ENCODE measurements around the gene NEURL1. TPM values are rescaled to one million over a fixed set of nuclear protein-coding genes. Genes with fewer than 3 reads are reported as not detected.

NEURL1 gene
- total RNA-seq, 2 donors from 2014 or later = 2.5 to 3.5 TPM

- H3K4me1 Mint-ChIP-seq (ENCODE audit: low read depth) = no peaks in the 10 kb centered on the region
- DNase-seq (no peak), ATAC-seq (replicated peaks in 1 of 2) (no peak)
- H3K27me3 Mint-ChIP-seq (ENCODE audit: low read depth) = peaks cover 2% of the 10 kb centered on the region
- H3K9me3 Mint-ChIP-seq = no peaks in the 10 kb centered on the region
- H3K27ac Mint-ChIP-seq = no peak overlapping the region
- H3K4me3 Mint-ChIP-seq = no peak overlapping the region
- no peaks in the 10 kb centered on the region for H3K36me3 Mint-ChIP-seq (ENCODE audit: insufficient read depth in 2 of 2)
These were observed 70.0 kb downstream of the NEURL1 start for GRCh38 chr10:103563231-103564115.

DNA sequence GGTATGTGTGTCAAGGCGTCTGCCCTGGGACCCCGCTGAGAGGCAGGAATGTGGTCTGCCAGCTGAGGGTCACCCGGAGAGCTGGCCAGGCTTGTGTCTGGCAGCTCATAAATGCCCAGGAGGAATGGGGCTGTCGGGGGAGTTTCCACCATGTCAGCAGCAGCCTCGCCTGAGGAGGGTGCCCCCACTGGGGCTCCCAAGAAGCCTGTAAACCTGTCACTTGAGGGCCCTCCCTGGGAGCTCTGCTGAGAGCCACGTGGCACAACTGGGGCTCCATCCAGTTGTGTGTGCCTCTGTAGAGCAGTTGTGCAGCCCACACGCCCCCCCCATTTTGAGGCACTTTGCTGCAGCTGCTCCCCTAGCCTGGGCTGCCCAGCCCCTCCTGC, 70.6 kb downstream of the NEURL1 start:
- DNase-seq (no peak), ATAC-seq (replicated peaks in 1 of 2) (no peak)
- Mint-ChIP-seq H3K9me3 (no peaks in the 10 kb centered on the region), H3K36me3 (ENCODE audit: insufficient read depth in 2 of 2) (no peaks in the 10 kb centered on the region), H3K27me3 (ENCODE audit: low read depth) (no peaks in the 10 kb centered on the region), H3K4me3 (no peak overlapping the region), H3K4me1 (ENCODE audit: low read depth) (no peaks in the 10 kb centered on the region), H3K27ac (no peak overlapping the region)

GRCh38 chr10:103564776-103565520, 71.4 kb downstream of the NEURL1 start:
- Mint-ChIP-seq H3K9me3 (no peaks in the 10 kb centered on the region), H3K27ac (no peak overlapping the region), H3K4me3 (no peak overlapping the region), H3K27me3 (ENCODE audit: low read depth) (no peaks in the 10 kb centered on the region), H3K4me1 (ENCODE audit: low read depth) (no peaks in the 10 kb centered on the region), H3K36me3 (ENCODE audit: insufficient read depth in 2 of 2) (no peaks in the 10 kb centered on the region)
- peak; percentile 60 to 69 for DNase-seq
- ATAC-seq (replicated peaks in 1 of 2) = peak; percentile 63 to 69

DNA sequence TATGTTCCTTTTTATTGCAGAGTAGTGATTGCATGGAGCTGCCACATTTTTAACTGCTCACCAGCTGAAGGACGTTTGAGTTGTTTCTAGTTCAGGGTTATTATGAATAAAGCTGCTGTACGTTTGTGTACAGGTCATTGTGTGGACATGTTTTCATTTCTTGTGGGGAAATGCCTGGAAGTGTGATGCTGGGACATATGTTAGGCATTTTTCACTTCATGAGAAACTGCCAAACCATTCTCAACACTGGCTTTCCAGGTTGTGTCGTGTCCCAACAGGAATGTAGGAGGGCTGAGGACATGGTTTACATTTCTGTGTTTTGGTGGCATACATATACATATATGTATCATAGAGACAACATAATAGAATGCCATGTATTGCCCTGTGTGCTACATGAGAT, 73.0 kb downstream of the NEURL1 start:
- no peak for DNase-seq
- no peak for ATAC-seq (replicated peaks in 1 of 2)
- no peaks in the 10 kb centered on the region for H3K36me3 Mint-ChIP-seq (ENCODE audit: insufficient read depth in 2 of 2)
- H3K27ac Mint-ChIP-seq = no peak overlapping the region
- H3K4me3 Mint-ChIP-seq = no peak overlapping the region
- H3K4me1 Mint-ChIP-seq (ENCODE audit: low read depth) = no peaks in the 10 kb centered on the region
- H3K9me3 Mint-ChIP-seq = no peaks in the 10 kb centered on the region
- H3K27me3 Mint-ChIP-seq (ENCODE audit: low read depth) = no peaks in the 10 kb centered on the region

DNA sequence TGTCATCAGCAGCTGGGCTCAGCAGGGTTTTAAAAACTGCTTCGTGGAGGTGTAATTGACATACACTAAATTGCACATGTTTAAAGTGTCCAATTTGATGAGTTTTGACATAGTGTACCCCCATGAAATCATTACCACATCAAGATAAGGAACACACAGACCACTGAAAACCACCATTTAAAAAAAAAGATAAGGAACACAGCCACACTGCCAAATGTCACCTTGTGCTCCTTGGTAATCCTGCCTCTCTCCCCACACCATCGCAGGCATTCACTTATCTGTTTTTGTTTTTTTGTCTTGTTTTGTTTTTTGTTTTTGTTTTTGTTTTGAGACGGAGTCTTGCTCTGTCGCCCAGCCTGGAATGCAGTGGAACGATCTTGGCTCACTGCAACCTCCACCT, 75.0 kb downstream of the NEURL1 start:
- Mint-ChIP-seq H3K27ac (no peak overlapping the region), H3K27me3 (ENCODE audit: low read depth) (no peaks in the 10 kb centered on the region), H3K36me3 (ENCODE audit: insufficient read depth in 2 of 2) (no peaks in the 10 kb centered on the region), H3K4me3 (no peak overlapping the region), H3K4me1 (ENCODE audit: low read depth) (no peaks in the 10 kb centered on the region), H3K9me3 (no peaks in the 10 kb centered on the region)
- ATAC-seq (replicated peaks in 1 of 2) (no peak), DNase-seq (no peak)

DNA sequence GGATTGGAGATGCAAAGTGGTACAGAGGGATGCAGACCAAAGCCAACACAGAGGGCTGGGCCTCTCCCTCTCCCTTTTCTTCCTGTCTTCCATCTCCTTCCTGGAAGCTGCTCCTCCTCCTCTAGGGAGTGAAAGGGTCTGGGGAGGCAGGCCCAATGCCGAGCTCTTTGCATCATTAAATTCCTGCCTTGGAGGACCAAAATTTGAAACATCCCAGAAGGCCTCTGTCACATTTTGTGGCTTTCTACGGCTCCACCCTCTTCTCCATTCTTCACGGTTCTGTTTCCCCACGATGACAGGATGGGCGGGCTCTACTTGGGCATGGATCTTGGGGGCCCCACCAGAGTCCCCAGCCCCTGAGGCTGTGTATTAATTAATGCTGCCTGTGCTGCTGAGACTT, 76.4 kb downstream of the NEURL1 start:
- no peak overlapping the region for H3K4me3 Mint-ChIP-seq
- no peak overlapping the region for H3K27ac Mint-ChIP-seq
- ATAC-seq (replicated peaks in 1 of 2) (no peak), DNase-seq (no peak)
- H3K36me3 Mint-ChIP-seq (ENCODE audit: insufficient read depth in 2 of 2) = no peaks in the 10 kb centered on the region
- H3K9me3 Mint-ChIP-seq = no peaks in the 10 kb centered on the region
- H3K4me1 Mint-ChIP-seq (ENCODE audit: low read depth) = no peaks in the 10 kb centered on the region
- H3K27me3 Mint-ChIP-seq (ENCODE audit: low read depth) = no peaks in the 10 kb centered on the region

- no peak for ATAC-seq (replicated peaks in 1 of 2)
- H3K27ac Mint-ChIP-seq = no peak overlapping the region
These were observed 77.5 kb downstream of the NEURL1 start for GRCh38 chr10:103570844-103571655.

GRCh38 chr10:103571656-103571975, 78.1 kb downstream of the NEURL1 start:
- no peaks in the 10 kb centered on the region for H3K4me1 Mint-ChIP-seq (ENCODE audit: low read depth)
- no peaks in the 10 kb centered on the region for H3K9me3 Mint-ChIP-seq
- no peaks in the 10 kb centered on the region for H3K27me3 Mint-ChIP-seq (ENCODE audit: low read depth)
- ATAC-seq (replicated peaks in 1 of 2) (no peak), DNase-seq (no peak)
- no peak overlapping the region for H3K4me3 Mint-ChIP-seq
- H3K36me3 Mint-ChIP-seq (ENCODE audit: insufficient read depth in 2 of 2) = no peaks in the 10 kb centered on the region
- H3K27ac Mint-ChIP-seq = no peak overlapping the region

More at GRCh38 chr10:103570844-103571655, 77.5 kb downstream of the NEURL1 start:
- DNase-seq = no peak
- Mint-ChIP-seq H3K36me3 (ENCODE audit: insufficient read depth in 2 of 2) (no peaks in the 10 kb centered on the region), H3K27me3 (ENCODE audit: low read depth) (no peaks in the 10 kb centered on the region), H3K4me1 (ENCODE audit: low read depth) (no peaks in the 10 kb centered on the region), H3K9me3 (no peaks in the 10 kb centered on the region), H3K4me3 (no peak overlapping the region)

DNA sequence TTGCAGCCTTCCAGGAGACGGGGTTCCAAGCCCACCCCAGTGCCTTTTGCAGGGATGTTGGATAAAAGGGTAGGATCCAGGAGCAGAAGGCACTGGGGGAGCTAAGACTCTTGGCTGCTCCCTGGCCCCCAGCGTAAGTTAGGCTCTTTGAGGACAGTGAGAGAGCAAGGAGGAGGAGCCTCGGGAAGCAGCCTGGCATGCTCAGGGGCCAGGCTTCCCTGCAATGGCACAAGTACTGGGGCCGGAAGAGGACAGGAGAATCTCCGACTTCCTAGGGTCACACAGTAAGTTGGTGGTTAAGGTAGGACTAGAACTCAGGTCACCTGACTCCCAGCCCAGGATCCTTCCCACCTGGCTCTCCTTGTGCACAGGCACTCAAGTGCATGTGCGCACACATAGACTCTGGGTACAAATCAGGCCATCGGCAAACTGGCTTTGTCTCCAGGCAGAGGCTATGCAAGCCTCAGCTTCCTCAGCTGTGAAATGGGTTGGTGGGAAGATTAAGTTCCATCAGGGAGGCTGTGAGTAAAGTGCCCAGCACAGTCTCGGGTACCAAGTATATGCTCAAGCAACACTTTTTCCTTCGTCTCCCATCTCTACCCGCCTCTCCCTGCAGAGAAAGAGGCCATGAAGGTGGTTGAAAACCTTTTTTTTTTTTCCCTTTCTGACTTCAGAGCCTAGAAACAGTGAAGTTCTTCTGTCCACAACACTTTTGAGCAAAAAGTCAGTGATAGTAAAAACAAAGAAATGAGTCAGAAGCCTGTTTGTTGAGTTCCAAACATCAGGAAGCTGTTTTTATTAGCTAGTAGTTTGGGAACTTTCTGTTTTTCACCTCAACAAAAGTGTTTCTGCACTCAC, 79.1 kb downstream of the NEURL1 start:
- Mint-ChIP-seq H3K27ac (no peak overlapping the region), H3K36me3 (ENCODE audit: insufficient read depth in 2 of 2) (no peaks in the 10 kb centered on the region), H3K27me3 (ENCODE audit: low read depth) (no peaks in the 10 kb centered on the region), H3K4me1 (ENCODE audit: low read depth) (no peaks in the 10 kb centered on the region), H3K4me3 (no peak overlapping the region), H3K9me3 (no peaks in the 10 kb centered on the region)
- DNase-seq (no peak), ATAC-seq (replicated peaks in 1 of 2) (no peak)

GRCh38 chr10:103573205-103573487, 79.6 kb downstream of the NEURL1 start:
- Mint-ChIP-seq H3K27me3 (ENCODE audit: low read depth) (no peaks in the 10 kb centered on the region), H3K9me3 (no peaks in the 10 kb centered on the region), H3K4me1 (ENCODE audit: low read depth) (no peaks in the 10 kb centered on the region), H3K36me3 (ENCODE audit: insufficient read depth in 2 of 2) (no peaks in the 10 kb centered on the region), H3K4me3 (no peak overlapping the region), H3K27ac (no peak overlapping the region)
- DNase-seq (no peak), ATAC-seq (replicated peaks in 1 of 2) (no peak)

- ATAC-seq (replicated peaks in 1 of 2) (no peak), DNase-seq (no peak)
- no peaks in the 10 kb centered on the region for H3K4me1 Mint-ChIP-seq (ENCODE audit: low read depth)
- no peak overlapping the region for H3K27ac Mint-ChIP-seq
- H3K4me3 Mint-ChIP-seq = no peak overlapping the region
- no peaks in the 10 kb centered on the region for H3K27me3 Mint-ChIP-seq (ENCODE audit: low read depth)
- H3K9me3 Mint-ChIP-seq = no peaks in the 10 kb centered on the region
- H3K36me3 Mint-ChIP-seq (ENCODE audit: insufficient read depth in 2 of 2) = no peaks in the 10 kb centered on the region
These were observed 80.9 kb downstream of the NEURL1 start for GRCh38 chr10:103574097-103575061.

Measured in activated T-cell treated with anti-CD3 and anti-CD28 coated beads, Interleukin-2, amount 50 U/mL, for 72 hours (primary cell).